Measurements from ENCODE around the gene SLC30A2.

- no peak for TF ChIP-seq MAFK (IDR thresholded peaks at IDR 0.05; ENCODE audit: partially characterized antibody)
- TF ChIP-seq EP300 (IDR thresholded peaks at IDR 0.05): no peak
- no peak for TF ChIP-seq CTCF (IDR thresholded peaks at IDR 0.05)
- no peak for TF ChIP-seq SREBF2 (IDR thresholded peaks at IDR 0.05)
- no peak for TF ChIP-seq NPAS2 (CRISPR knock-in tag; IDR thresholded peaks at IDR 0.05; ENCODE audit: borderline replicate concordance)
- no peak for TF ChIP-seq REST (IDR thresholded peaks at IDR 0.05)
- TF ChIP-seq NFE2L2 (conservative IDR thresholded peaks at IDR 0.05; ENCODE audit: low read length): no peak
- TF ChIP-seq RAD21 (conservative IDR thresholded peaks at IDR 0.05 in 1 of 2, IDR thresholded peaks at IDR 0.05 in 1 of 2): no peak
- TF ChIP-seq MYC (IDR thresholded peaks at IDR 0.05; ENCODE audit: borderline replicate concordance, low read length): no peak
- no peak for TF ChIP-seq E2F6 (IDR thresholded peaks at IDR 0.05; ENCODE audit: borderline replicate concordance, low read depth)
Observed at GRCh38 chr1:25999041-25999800, 46.7 kb downstream of the SLC30A2 start.
